Measurements from ENCODE around the gene TUBG1. TPM values are rescaled to one million over a fixed set of nuclear protein-coding genes. Genes with fewer than 3 reads are reported as not detected.

TUBG1 gene
- total RNA-seq, 6 donors from 2014 or later, result 27.3 to 55.4 (median 31.8) TPM

- no peaks in the 10 kb centered on the region for H3K27me3 ChIP-seq
- DNase-seq (no peak), ATAC-seq (ENCODE audit: low FRiP score in 2 of 2) (no peak)
- H3K36me3 ChIP-seq, result peaks cover 15 to 58% (median 50%) of the 10 kb centered on the region in 4 donors
- peaks cover 52 to 66% (median 54%) of the 10 kb centered on the region in 4 donors for H3K4me1 ChIP-seq
- TF ChIP-seq EP300 (IDR thresholded peaks at IDR 0.05), result no peak
- TF ChIP-seq CTCF (IDR thresholded peaks at IDR 0.05), result no peak
- no peak for TF ChIP-seq POLR2AphosphoS5 (IDR thresholded peaks at IDR 0.05)
- TF ChIP-seq POLR2A (IDR thresholded peaks at IDR 0.05), result no peak
- peak overlapping the region; percentile 96 to 99 (median 97) for H3K27ac ChIP-seq
- no peaks in the 10 kb centered on the region for H3K9me3 ChIP-seq
- H3K4me3 ChIP-seq, result peak overlapping the region; percentile 8 to 95 (median 90)
- WGBS, 2 donors, result 53 to 77% methylated on average over 10 to 12 of the region's 28 CpGs
Observed at GRCh38 chr17:42566215-42566882, 43.1 kb upstream of the TUBG1 start.

- H3K4me1 ChIP-seq, result peaks cover 49 to 68% (median 57%) of the 10 kb centered on the region in 4 donors
- peak within 1 kb of the TSS; percentile 89 to 98 (median 93) for H3K4me3 ChIP-seq
- H3K27ac ChIP-seq, result peak within 1 kb of the TSS; percentile 96 to 99 (median 97)
- 0% methylated on average over 22 to 42 of the region's 72 CpGs for WGBS, 2 donors
- peaks cover 22 to 65% (median 57%) of the 10 kb centered on the region in 4 donors for H3K36me3 ChIP-seq
- DNase-seq, result peak; percentile 93 to 100
- peak; percentile 85 to 92 for ATAC-seq (ENCODE audit: low FRiP score in 2 of 2)
- no peaks in the 10 kb centered on the region for H3K27me3 ChIP-seq
- no peaks in the 10 kb centered on the region for H3K9me3 ChIP-seq
- TF ChIP-seq POLR2A (IDR thresholded peaks at IDR 0.05) (peak in 1 of 4 donors; percentile 80), CTCF (IDR thresholded peaks at IDR 0.05) (peak in 2 of 6 experiments; percentile 18 to 23), EP300 (IDR thresholded peaks at IDR 0.05) (peak in 1 of 4 donors; percentile 2), POLR2AphosphoS5 (IDR thresholded peaks at IDR 0.05) (peak; percentile 65 to 78)
Observed at GRCh38 chr17:42566883-42567573, 42.5 kb upstream of the TUBG1 start, which contains the start of gene MLX. TSS of gene MLX (plus strand) at chr17:42567100. CDS start at chr17:42567125, 25 bp downstream.

- DNase-seq (peak in 1 of 2 donors; percentile 73), ATAC-seq (ENCODE audit: low FRiP score in 2 of 2) (no peak)
- no peaks in the 10 kb centered on the region for H3K27me3 ChIP-seq
- H3K9me3 ChIP-seq, result no peaks in the 10 kb centered on the region
- 85 to 90% methylated on average over 11 to 14 of the region's 14 CpGs for WGBS, 2 donors
- peaks cover 40 to 64% (median 50%) of the 10 kb centered on the region in 4 donors for H3K4me1 ChIP-seq
- TF ChIP-seq POLR2AphosphoS5 (IDR thresholded peaks at IDR 0.05) (no peak), CTCF (IDR thresholded peaks at IDR 0.05) (no peak), POLR2A (IDR thresholded peaks at IDR 0.05) (no peak), EP300 (IDR thresholded peaks at IDR 0.05) (no peak)
- H3K36me3 ChIP-seq, result peaks cover 37 to 80% (median 72%) of the 10 kb centered on the region in 4 donors
- peak overlapping the region in 3 of 4 donors; percentile 89 to 95 (median 91) for H3K4me3 ChIP-seq
- peak overlapping the region; percentile 96 to 99 (median 97) for H3K27ac ChIP-seq
Observed at GRCh38 chr17:42568341-42569111, 41.0 kb upstream of the TUBG1 start.

GRCh38 chr17:42571435-42572225 is 37.9 kb upstream of the TUBG1 start:
- ATAC-seq (ENCODE audit: low FRiP score in 2 of 2), result no peak
- peak in 1 of 2 donors; percentile 88 for DNase-seq
- Histone ChIP-seq H3K27ac (peak overlapping the region in 3 of 4 donors; percentile 1 to 32 (median 12)), H3K4me3 (no peak overlapping the region), H3K36me3 (peaks cover 44 to 72% (median 66%) of the 10 kb centered on the region in 4 donors), H3K4me1 (peaks cover 23 to 38% (median 31%) of the 10 kb centered on the region in 4 donors), H3K27me3 (no peaks in the 10 kb centered on the region), H3K9me3 (no peaks in the 10 kb centered on the region)
- WGBS, 2 donors, result 63 to 70% methylated on average over 12 of the region's 12 CpGs
- TF ChIP-seq EP300 (IDR thresholded peaks at IDR 0.05), result no peak
- TF ChIP-seq POLR2A (IDR thresholded peaks at IDR 0.05), result no peak
- no peak for TF ChIP-seq CTCF (IDR thresholded peaks at IDR 0.05)
- no peak for TF ChIP-seq POLR2AphosphoS5 (IDR thresholded peaks at IDR 0.05)

Measured in upper lobe of left lung (tissue), 6 donors.